ENCODE results near the gene LOXHD1. TPM values are rescaled to one million over a fixed set of nuclear protein-coding genes. Genes with fewer than 3 reads are reported as not detected.

The LOXHD1 gene
- total and polyA plus RNA-seq, 4 experiments from 2014 or later = not detected

- intact Hi-C loops (cut with micrococcal nuclease) = no loop called here
- H3K9me3 Mint-ChIP-seq = no peaks in the 10 kb centered on the region
- DNase-seq = no peak
- Histone ChIP-seq H3K27ac (ENCODE audit: low read depth, low read length) (no peak overlapping the region), H3K4me1 (ENCODE audit: insufficient read depth, low read length) (no peaks in the 10 kb centered on the region), H3K4me3 (ENCODE audit: low read length in 2 of 2) (no peak overlapping the region), H3K36me3 (ENCODE audit: insufficient read depth, low read length) (no peaks in the 10 kb centered on the region), H3K9me3 (ENCODE audit: control insufficient read depth in 1 of 2, low read length in 2 of 2) (no peaks in the 10 kb centered on the region), H3K27me3 (ENCODE audit: insufficient read depth, low read length) (no peaks in the 10 kb centered on the region)
- ChIA-PET CTCF (ENCODE audit: partially characterized antibody) (no interaction called here), POLR2A (ENCODE audit: partially characterized antibody) (no interaction called here)
- H3K4me3 Mint-ChIP-seq = no peak overlapping the region
- peaks cover 0 to 6% (median 3%) of the 10 kb centered on the region in 4 donors for H3K4me1 Mint-ChIP-seq
- no peaks in the 10 kb centered on the region for H3K36me3 Mint-ChIP-seq
- peaks cover 5 to 12% of the 10 kb centered on the region in 2 donors for H3K27me3 Mint-ChIP-seq
- H3K27ac Mint-ChIP-seq = no peak overlapping the region
These were observed 185.1 kb downstream of the LOXHD1 start for GRCh38 chr18:46471809-46472498.

GRCh38 chr18:46470714-46471113 is 186.3 kb downstream of the LOXHD1 start:
- no peaks in the 10 kb centered on the region for H3K36me3 ChIP-seq (ENCODE audit: insufficient read depth, low read length)
- no peak overlapping the region for H3K27ac Mint-ChIP-seq
- H3K4me1 ChIP-seq (ENCODE audit: insufficient read depth, low read length) = no peaks in the 10 kb centered on the region
- no peak for DNase-seq
- H3K36me3 Mint-ChIP-seq = no peaks in the 10 kb centered on the region
- H3K27me3 ChIP-seq (ENCODE audit: insufficient read depth, low read length) = no peaks in the 10 kb centered on the region
- intact Hi-C loops (cut with micrococcal nuclease) = no loop called here
- no peaks in the 10 kb centered on the region for H3K9me3 ChIP-seq (ENCODE audit: control insufficient read depth in 1 of 2, low read length in 2 of 2)
- H3K4me3 ChIP-seq (ENCODE audit: low read length in 2 of 2) = no peak overlapping the region
- H3K4me1 Mint-ChIP-seq = peaks cover 0 to 6% (median 3%) of the 10 kb centered on the region in 4 donors
- ChIA-PET CTCF (ENCODE audit: partially characterized antibody) (no interaction called here), POLR2A (ENCODE audit: partially characterized antibody) (no interaction called here)
- no peak overlapping the region for H3K27ac ChIP-seq (ENCODE audit: low read depth, low read length)
- H3K4me3 Mint-ChIP-seq = no peak overlapping the region
- no peaks in the 10 kb centered on the region for H3K9me3 Mint-ChIP-seq
- H3K27me3 Mint-ChIP-seq = peaks cover 5 to 12% of the 10 kb centered on the region in 2 donors

- H3K27ac Mint-ChIP-seq = no peak overlapping the region
- Histone ChIP-seq H3K36me3 (ENCODE audit: insufficient read depth, low read length) (no peaks in the 10 kb centered on the region), H3K4me1 (ENCODE audit: insufficient read depth, low read length) (no peaks in the 10 kb centered on the region), H3K4me3 (ENCODE audit: low read length in 2 of 2) (no peak overlapping the region), H3K27ac (ENCODE audit: low read depth, low read length) (no peak overlapping the region), H3K9me3 (ENCODE audit: control insufficient read depth in 1 of 2, low read length in 2 of 2) (no peaks in the 10 kb centered on the region), H3K27me3 (ENCODE audit: insufficient read depth, low read length) (no peaks in the 10 kb centered on the region)
- intact Hi-C loops (cut with micrococcal nuclease) = no loop called here
- H3K4me3 Mint-ChIP-seq = no peak overlapping the region
- POLR2A ChIA-PET (ENCODE audit: partially characterized antibody) = no interaction called here
- H3K4me1 Mint-ChIP-seq = no peaks in the 10 kb centered on the region
- H3K27me3 Mint-ChIP-seq = peaks cover 12 to 14% of the 10 kb centered on the region in 2 donors
- no peaks in the 10 kb centered on the region for H3K9me3 Mint-ChIP-seq
- no peaks in the 10 kb centered on the region for H3K36me3 Mint-ChIP-seq
- CTCF ChIA-PET (ENCODE audit: partially characterized antibody) = interaction anchor here (1.0 kb wide), 1 partner anchor 9 kb away, joined by 3 read pairs; no protein-coding TSS in a partner anchor
- no peak for DNase-seq
These were observed 187.7 kb downstream of the LOXHD1 start for GRCh38 chr18:46469186-46469915.

GRCh38 chr18:46468426-46469180 is 188.4 kb downstream of the LOXHD1 start:
- Mint-ChIP-seq H3K4me3 (no peak overlapping the region), H3K36me3 (no peaks in the 10 kb centered on the region), H3K27ac (no peak overlapping the region), H3K4me1 (no peaks in the 10 kb centered on the region), H3K9me3 (no peaks in the 10 kb centered on the region), H3K27me3 (peaks cover 12 to 14% of the 10 kb centered on the region in 2 donors)
- CTCF ChIA-PET (ENCODE audit: partially characterized antibody) = interaction anchor here (1.0 kb wide), 1 partner anchor 10 kb away, joined by 3 read pairs; no protein-coding TSS in a partner anchor
- Histone ChIP-seq H3K9me3 (ENCODE audit: control insufficient read depth in 1 of 2, low read length in 2 of 2) (no peaks in the 10 kb centered on the region), H3K27ac (ENCODE audit: low read depth, low read length) (no peak overlapping the region), H3K4me1 (ENCODE audit: insufficient read depth, low read length) (no peaks in the 10 kb centered on the region), H3K4me3 (ENCODE audit: low read length in 2 of 2) (no peak overlapping the region), H3K36me3 (ENCODE audit: insufficient read depth, low read length) (no peaks in the 10 kb centered on the region), H3K27me3 (ENCODE audit: insufficient read depth, low read length) (no peaks in the 10 kb centered on the region)
- no peak for DNase-seq
- POLR2A ChIA-PET (ENCODE audit: partially characterized antibody) = no interaction called here
- intact Hi-C loops (cut with micrococcal nuclease) = no loop called here

GRCh38 chr18:46466234-46467160 is 190.5 kb downstream of the LOXHD1 start:
- no peak for DNase-seq
- Histone ChIP-seq H3K4me3 (ENCODE audit: low read length in 2 of 2) (no peak overlapping the region), H3K36me3 (ENCODE audit: insufficient read depth, low read length) (no peaks in the 10 kb centered on the region), H3K4me1 (ENCODE audit: insufficient read depth, low read length) (no peaks in the 10 kb centered on the region), H3K9me3 (ENCODE audit: control insufficient read depth in 1 of 2, low read length in 2 of 2) (no peaks in the 10 kb centered on the region), H3K27me3 (ENCODE audit: insufficient read depth, low read length) (no peaks in the 10 kb centered on the region), H3K27ac (ENCODE audit: low read depth, low read length) (no peak overlapping the region)
- no peaks in the 10 kb centered on the region for H3K9me3 Mint-ChIP-seq
- ChIA-PET CTCF (ENCODE audit: partially characterized antibody) (interaction anchor here (0.6 to 1.1 kb wide), 4 partner anchors 11 to 293 kb away, joined by 3 to 4 read pairs (median 3); a partner anchor contains a TSS), POLR2A (ENCODE audit: partially characterized antibody) (no interaction called here)
- no peak overlapping the region for H3K4me3 Mint-ChIP-seq
- no peaks in the 10 kb centered on the region for H3K36me3 Mint-ChIP-seq
- no peak overlapping the region for H3K27ac Mint-ChIP-seq
- H3K4me1 Mint-ChIP-seq = no peaks in the 10 kb centered on the region
- intact Hi-C loops (cut with micrococcal nuclease) = no loop called here
- peaks cover 12 to 16% of the 10 kb centered on the region in 2 donors for H3K27me3 Mint-ChIP-seq

GRCh38 chr18:46464926-46465655 is 191.9 kb downstream of the LOXHD1 start:
- H3K9me3 ChIP-seq (ENCODE audit: control insufficient read depth in 1 of 2, low read length in 2 of 2) = no peaks in the 10 kb centered on the region
- Mint-ChIP-seq H3K36me3 (no peaks in the 10 kb centered on the region), H3K27me3 (peaks cover 8% of the 10 kb centered on the region in 2 donors), H3K4me3 (no peak overlapping the region), H3K4me1 (no peaks in the 10 kb centered on the region), H3K9me3 (no peaks in the 10 kb centered on the region), H3K27ac (no peak overlapping the region)
- no peaks in the 10 kb centered on the region for H3K4me1 ChIP-seq (ENCODE audit: insufficient read depth, low read length)
- no peak overlapping the region for H3K4me3 ChIP-seq (ENCODE audit: low read length in 2 of 2)
- ChIA-PET CTCF (ENCODE audit: partially characterized antibody) (interaction anchor here (1.1 kb wide), 1 partner anchor 184 kb away, joined by 3 read pairs; no protein-coding TSS in a partner anchor), POLR2A (ENCODE audit: partially characterized antibody) (no interaction called here)
- H3K27ac ChIP-seq (ENCODE audit: low read depth, low read length) = no peak overlapping the region
- no peak for DNase-seq
- intact Hi-C loops (cut with micrococcal nuclease) = no loop called here
- H3K36me3 ChIP-seq (ENCODE audit: insufficient read depth, low read length) = no peaks in the 10 kb centered on the region
- no peaks in the 10 kb centered on the region for H3K27me3 ChIP-seq (ENCODE audit: insufficient read depth, low read length)

Data from CD4-positive, alpha-beta memory T cell (primary cell).